ENCODE results near the gene STX8.

GRCh38 chr17:9473711-9474110, 101.9 kb downstream of the STX8 start:
- TF ChIP-seq SNAI2 (CRISPR knock-in tag; IDR thresholded peaks at IDR 0.05) (no peak), PATZ1 (CRISPR knock-in tag; IDR thresholded peaks at IDR 0.05; ENCODE audit: borderline replicate concordance) (no peak), GLIS3 (CRISPR knock-in tag; IDR thresholded peaks at IDR 0.05) (no peak)
